HCT116 (cell line): ENCODE data around the gene GRM8. TPM values are rescaled to one million over a fixed set of nuclear protein-coding genes. Genes with fewer than 3 reads are reported as not detected.
"Not testable (repeated sequence)": the region's sequence is repeated elsewhere in the genome, so short reads cannot be mapped to it uniquely, and the experiment has no call there.

Source experiments
- ATAC-seq: fragments of 200-7000 bp; cut with Tn5 transposase; 2 replicates; pipeline ENCODE4 v1.9.1; 2020; ENCODE audit warnings: mild to moderate bottlenecking, moderate library complexity
- BruUV-seq: library from RNA; stranded (reverse); fragments of 400-500 nt; replicated peaks from 2 replicates; lab custom pipeline; 2021; lab: Mats Ljungman, UMichigan
- CTCF ChIA-PET: fragments of 300-600 bp; sonication (Branson Sonifier 250); formaldehyde crosslinking; loops from one replicate; lab custom pipeline; 2021; ENCODE audit warnings: antibody characterized with exemption; lab: Charles Lee
- POLR2A ChIA-PET: fragments of 300-600, 350-600 bp; sonication (Branson Sonifier 250); formaldehyde crosslinking; loops from one replicate; lab custom pipeline; 2021; ENCODE audit warnings: antibody characterized with exemption; lab: Charles Lee
- RAD21 ChIA-PET, 2 experiments: fragments of 300-600 bp; sonication (Branson Sonifier 250); formaldehyde crosslinking; loops; one replicate each; lab custom pipeline; 2023; ENCODE audit warnings: low total read pairs in 2 of 2; ENCODE audit not compliant: uncharacterized antibody in 2 of 2, unreplicated experiment in 2 of 2, low non-redundant PET in 1 of 2; lab: Charles Lee
- DNase-seq: peaks from one replicate; pipeline ENCODE4 v3.0.0-alpha.2; 2010; ENCODE audit warnings: low read depth, low spot score
- H2AFZ ChIP-seq: fragments of 200-600 bp; shearing (Covaris generic), sonication (generic); 2 replicates; pipeline ENCODE4 v1.6.1; 2017; ENCODE audit warnings: low read depth, mixed run types, mixed read lengths, antibody characterized with exemption, low read length; ENCODE audit not compliant: poor library complexity, severe bottlenecking
- H3K27ac ChIP-seq: 2 replicates; pipeline ENCODE4 v1.5.1; 2012; ENCODE audit warnings: low read depth, low read length
- H3K27me3 ChIP-seq: fragments of 200-600 bp; sonication (generic); 2 replicates; pipeline ENCODE4 v1.6.1; 2016; ENCODE audit warnings: mixed run types, low read length, mixed read lengths; ENCODE audit not compliant: insufficient read depth
- H3K36me3 ChIP-seq, 2 experiments: fragments of 200-500 bp in 1 of 2; fragments of 200-600 bp in 1 of 2; sonication (Bioruptor generic) in 1 of 2; sonication (generic) in 1 of 2; 2 replicates each; pipeline versions ENCODE4 v1.5.1 to v1.6.1; 2014 to 2016; ENCODE audit warnings: low read length in 2 of 2, inconsistent platforms in 1 of 2, mixed read lengths in 1 of 2, mixed run types in 1 of 2; ENCODE audit not compliant: insufficient read depth in 2 of 2, control insufficient read depth in 1 of 2
- H3K4me1 ChIP-seq, 2 experiments: fragments of 200-600 bp in 1 of 2; sonication (generic) in 1 of 2; 2 replicates each; pipeline versions ENCODE4 v1.5.1 to v1.6.1; 2012 to 2017; ENCODE audit warnings: low read length in 2 of 2, inconsistent platforms in 1 of 2, mild to moderate bottlenecking in 1 of 2, mixed read lengths in 1 of 2, mixed run types in 1 of 2, moderate library complexity in 1 of 2; ENCODE audit not compliant: insufficient read depth in 2 of 2, control insufficient read depth in 1 of 2
- H3K4me2 ChIP-seq: fragments of 200-600 bp; sonication (generic); 2 replicates; pipeline ENCODE4 v1.6.1; 2017; ENCODE audit warnings: mixed run types, low read length, mixed read lengths
- H3K4me3 ChIP-seq, 2 experiments: fragments of 200-600 bp in 1 of 2; sonication (generic) in 1 of 2; replicated peaks in 1 of 2; 2 replicates each; pipeline ENCODE4 v1.5.1; 2011 to 2016; ENCODE audit warnings: low read length in 2 of 2, control low read depth in 1 of 2, low read depth in 1 of 2, mild to moderate bottlenecking in 1 of 2, mixed read lengths in 1 of 2, mixed run types in 1 of 2
- H3K79me2 ChIP-seq: fragments of 200-600 bp; sonication (generic); 2 replicates; pipeline ENCODE4 v1.6.1; 2017; ENCODE audit warnings: mild to moderate bottlenecking, mixed run types, low read length, moderate library complexity, mixed read lengths; ENCODE audit not compliant: insufficient read depth
- H3K9ac ChIP-seq: fragments of 200-600 bp; sonication (generic); 2 replicates; pipeline ENCODE4 v1.6.1; 2016; ENCODE audit warnings: low read length, mixed read lengths
- H3K9me2 ChIP-seq: fragments of 200-600 bp; sonication (generic), shearing (Covaris generic); 2 replicates; pipeline ENCODE4 v1.6.1; 2017; ENCODE audit warnings: mixed run types, mild to moderate bottlenecking, moderate library complexity; ENCODE audit not compliant: insufficient read depth
- H3K9me3 ChIP-seq, 2 experiments: fragments of 200-500 bp in 1 of 2; fragments of 200-600 bp in 1 of 2; sonication (Bioruptor generic) in 1 of 2; sonication (generic) in 1 of 2; 2 replicates each; pipeline ENCODE4 v1.6.1; 2014 to 2017; ENCODE audit warnings: low read length in 2 of 2, mixed read lengths in 2 of 2, inconsistent platforms in 1 of 2, low read depth in 1 of 2, mild to moderate bottlenecking in 1 of 2, mixed run types in 1 of 2, moderate library complexity in 1 of 2; ENCODE audit not compliant: control insufficient read depth in 1 of 2, insufficient read depth in 1 of 2
- H4K20me1 ChIP-seq: fragments of 200-600 bp; sonication (generic), shearing (Covaris generic); 2 replicates; pipeline ENCODE4 v1.6.1; 2017; ENCODE audit warnings: mixed run types, mild to moderate bottlenecking, moderate library complexity; ENCODE audit not compliant: insufficient read depth
- ATF3 ChIP-seq: IDR thresholded peaks from 2 replicates; pipeline ENCODE4 v1.6.1; 2012
- CBX3 ChIP-seq: IDR thresholded peaks from 2 replicates; pipeline ENCODE4 v1.6.1; 2012; ENCODE audit warnings: low read depth
- CEBPB ChIP-seq: IDR thresholded peaks from 2 replicates; pipeline ENCODE4 v1.6.1; 2012; ENCODE audit warnings: low read depth
- ELF1 ChIP-seq: IDR thresholded peaks from 2 replicates; pipeline ENCODE4 v1.6.1; 2012; ENCODE audit warnings: low read depth, borderline replicate concordance
- EZH2 ChIP-seq: fragments of 200-600 bp; sonication (generic); IDR thresholded peaks from 2 replicates; pipeline ENCODE4 v1.6.1; 2017; ENCODE audit warnings: antibody characterized with exemption, mixed run types
- EZH2phosphoT487 ChIP-seq: fragments of 200-600 bp; IDR thresholded peaks from 2 replicates; pipeline ENCODE4 v1.6.1; 2018; ENCODE audit warnings: antibody characterized with exemption, borderline replicate concordance
- POLR2AphosphoS5 ChIP-seq: IDR thresholded peaks from 2 replicates; pipeline ENCODE4 v1.6.1; 2011; ENCODE audit warnings: mild to moderate bottlenecking, low read depth, low read length, moderate library complexity
- REST ChIP-seq: IDR thresholded peaks from 2 replicates; pipeline ENCODE4 v1.6.1; 2012; ENCODE audit warnings: low read depth
- SIN3A ChIP-seq: IDR thresholded peaks from 2 replicates; pipeline ENCODE4 v1.6.1; 2012; ENCODE audit warnings: low read depth
- SP1 ChIP-seq: IDR thresholded peaks from 2 replicates; pipeline ENCODE4 v1.6.1; 2012; ENCODE audit warnings: low read depth
- SRF ChIP-seq: IDR thresholded peaks from 2 replicates; pipeline ENCODE4 v1.6.1; 2012; ENCODE audit warnings: low read depth
- YY1 ChIP-seq: IDR thresholded peaks from 2 replicates; pipeline ENCODE4 v1.6.1; 2011; ENCODE audit warnings: low read length, low read depth, moderate library complexity, mild to moderate bottlenecking; ENCODE audit not compliant: insufficient replicate concordance; ENCODE audit errors: extremely low read depth
- intact Hi-C: fragments of 100-400 bp; cut with micrococcal nuclease; formaldehyde crosslinking; loops from 2 replicates; pipeline ENCODE4 v1.10.0; 2022
- total RNA-seq: library from RNA; stranded (reverse); gene quantifications from one replicate; pipeline ENCODE4 v1.2.1, GENCODE V29; 2021; ENCODE audit not compliant: unreplicated experiment
- TF ChIP-seq, protein P1 (sequence below), 3 experiments: fragments of 200-600 bp in 1 of 3; sonication (generic) in 1 of 3; IDR thresholded peaks in 2 of 3; conservative IDR thresholded peaks in 1 of 3; 2 replicates each; pipeline ENCODE4 v1.5.1; 2012 to 2017; ENCODE audit warnings: low read depth in 2 of 3, low read length in 2 of 3, antibody characterized with exemption in 1 of 3, borderline replicate concordance in 1 of 3, control low read depth in 1 of 3, mild to moderate bottlenecking in 1 of 3, mixed read lengths in 1 of 3, mixed run types in 1 of 3, moderate library complexity in 1 of 3; ENCODE audit not compliant: insufficient read depth in 1 of 3

The GRM8 gene
- total RNA-seq, 1 experiment from 2014 or later = 0.05 TPM

DNA sequence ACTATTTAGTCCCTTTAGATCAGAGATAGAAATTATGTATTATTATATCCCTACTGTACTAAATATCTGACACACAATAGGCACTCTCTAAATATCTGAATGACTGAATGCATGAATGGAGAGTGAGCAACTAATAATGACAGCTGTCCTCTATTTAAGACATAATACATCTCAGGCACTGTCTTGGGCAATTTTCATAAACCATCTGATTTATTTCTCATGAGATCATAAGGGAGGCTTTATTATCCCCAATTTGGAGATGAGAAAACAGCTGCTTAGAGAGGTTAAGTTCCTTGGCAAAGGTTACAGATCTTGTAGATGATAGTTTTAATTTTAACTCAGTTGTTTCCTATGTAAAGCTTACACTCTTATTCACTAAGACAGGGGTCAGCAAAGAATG, 570.6 kb downstream of the GRM8 start:
- Histone ChIP-seq H2AFZ (no peak overlapping the region), H3K9me3 (no peaks in the 10 kb centered on the region), H3K27ac (no peak overlapping the region), H3K9ac (no peak overlapping the region), H3K27me3 (no peaks in the 10 kb centered on the region), H4K20me1 (no peaks in the 10 kb centered on the region), H3K9me2 (no peaks in the 10 kb centered on the region), H3K4me3 (no peak overlapping the region), H3K79me2 (no peaks in the 10 kb centered on the region), H3K4me1 (no peaks in the 10 kb centered on the region), H3K36me3 (no peaks in the 10 kb centered on the region), H3K4me2 (no peak overlapping the region)
- no peak for DNase-seq
- ATAC-seq = no peak
- no TSS peak for BruUV-seq
- CTCF ChIA-PET = no interaction called here
- RAD21 ChIA-PET = no interaction called here
- intact Hi-C loops = no loop called here
- TF ChIP-seq REST = no peak
- TF ChIP-seq EZH2phosphoT487 = no peak
- no peak for TF ChIP-seq EZH2
- TF ChIP-seq CEBPB = no peak
- no peak for TF ChIP-seq ELF1
- no peak for TF ChIP-seq SIN3A
- no peak for TF ChIP-seq SP1
- TF ChIP-seq POLR2AphosphoS5 = no peak
- no peak for TF ChIP-seq ATF3
- TF ChIP-seq YY1 = no peak
- TF ChIP-seq SRF = no peak
- no peak for TF ChIP-seq CBX3
- TF ChIP-seq, protein P1, sequence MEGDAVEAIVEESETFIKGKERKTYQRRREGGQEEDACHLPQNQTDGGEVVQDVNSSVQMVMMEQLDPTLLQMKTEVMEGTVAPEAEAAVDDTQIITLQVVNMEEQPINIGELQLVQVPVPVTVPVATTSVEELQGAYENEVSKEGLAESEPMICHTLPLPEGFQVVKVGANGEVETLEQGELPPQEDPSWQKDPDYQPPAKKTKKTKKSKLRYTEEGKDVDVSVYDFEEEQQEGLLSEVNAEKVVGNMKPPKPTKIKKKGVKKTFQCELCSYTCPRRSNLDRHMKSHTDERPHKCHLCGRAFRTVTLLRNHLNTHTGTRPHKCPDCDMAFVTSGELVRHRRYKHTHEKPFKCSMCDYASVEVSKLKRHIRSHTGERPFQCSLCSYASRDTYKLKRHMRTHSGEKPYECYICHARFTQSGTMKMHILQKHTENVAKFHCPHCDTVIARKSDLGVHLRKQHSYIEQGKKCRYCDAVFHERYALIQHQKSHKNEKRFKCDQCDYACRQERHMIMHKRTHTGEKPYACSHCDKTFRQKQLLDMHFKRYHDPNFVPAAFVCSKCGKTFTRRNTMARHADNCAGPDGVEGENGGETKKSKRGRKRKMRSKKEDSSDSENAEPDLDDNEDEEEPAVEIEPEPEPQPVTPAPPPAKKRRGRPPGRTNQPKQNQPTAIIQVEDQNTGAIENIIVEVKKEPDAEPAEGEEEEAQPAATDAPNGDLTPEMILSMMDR (IDR thresholded peaks at IDR 0.05 in 2 of 3, conservative IDR thresholded peaks at IDR 0.05 in 1 of 3; ENCODE audit: borderline replicate concordance in 1 of 3, insufficient read depth in 1 of 3, low read depth in 2 of 3, low read length in 2 of 3) = no peak
- POLR2A ChIA-PET = no interaction called here

GRCh38 chr7:126668762-126669161, 584.0 kb downstream of the GRM8 start:
- H3K36me3 ChIP-seq, POLR2A ChIA-PET, H3K27me3 ChIP-seq, H3K9me2 ChIP-seq, CTCF ChIA-PET, RAD21 ChIA-PET, BruUV-seq, H3K27ac ChIP-seq, H3K4me3 ChIP-seq, H3K9ac ChIP-seq, DNase-seq, intact Hi-C loops, H3K4me2 ChIP-seq, H3K9me3 ChIP-seq, ATAC-seq, H3K79me2 ChIP-seq, H2AFZ ChIP-seq, H4K20me1 ChIP-seq, H3K4me1 ChIP-seq: not testable (repeated sequence)
